Right atrium auricular region (tissue), 2 donors: ENCODE measurements around the gene MAP1A. TPM values are rescaled to one million over a fixed set of nuclear protein-coding genes. Genes with fewer than 3 reads are reported as not detected.
A peak's percentile ranks its signal among the peaks of the same experiment; 100 is the strongest.

Source experiments
- DNase-seq: peaks from one replicate; pipeline ENCODE4 v3.0.0-alpha.2; 2019; ENCODE audit warnings: low spot score
- H3K27ac ChIP-seq, 2 donors: fragments of 200-600 bp; sonication (generic); 1 replicate in 1 of 2; 2 replicates in 1 of 2; pipeline ENCODE4 v1.5.1; 2016 to 2019
- H3K27me3 ChIP-seq, 2 donors: fragments of 200-600 bp; sonication (generic); one replicate each; pipeline versions ENCODE4 v1.5.1 to v1.6.0; 2017 to 2019
- H3K36me3 ChIP-seq: fragments of 200-600 bp; sonication (generic); one replicate; pipeline ENCODE4 v1.5.1; 2016
- H3K4me1 ChIP-seq, 2 donors: fragments of 200-600 bp; sonication (generic); one replicate each; pipeline versions ENCODE4 v1.5.1 to v1.6.0; 2017 to 2019
- H3K4me3 ChIP-seq, 2 donors: fragments of 200-600 bp; sonication (generic); 1 replicate in 1 of 2; 2 replicates in 1 of 2; pipeline ENCODE4 v1.5.1; 2017 to 2019; ENCODE audit warnings: mild to moderate bottlenecking in 1 of 2, moderate library complexity in 1 of 2
- H3K9me3 ChIP-seq, 2 donors: fragments of 200-600 bp; sonication (generic); one replicate each; pipeline ENCODE4 v1.5.1; 2019
- total RNA-seq, 2 donors: library from RNA; depleted of rRNA; stranded (reverse); fragments of >200 nt; gene quantifications; one replicate each; pipeline ENCODE4 v1.1.0, GENCODE V29; 2016
- TF ChIP-seq, protein P1 (sequence below), 2 donors: fragments of 200-600 bp; sonication (generic); IDR thresholded peaks; one replicate each; pipeline ENCODE4 v1.5.1; 2019; ENCODE audit warnings: antibody characterized with exemption in 2 of 2

MAP1A gene
- total RNA-seq, 2 donors from 2014 or later, result 39.3 to 52.7 TPM

DNA sequence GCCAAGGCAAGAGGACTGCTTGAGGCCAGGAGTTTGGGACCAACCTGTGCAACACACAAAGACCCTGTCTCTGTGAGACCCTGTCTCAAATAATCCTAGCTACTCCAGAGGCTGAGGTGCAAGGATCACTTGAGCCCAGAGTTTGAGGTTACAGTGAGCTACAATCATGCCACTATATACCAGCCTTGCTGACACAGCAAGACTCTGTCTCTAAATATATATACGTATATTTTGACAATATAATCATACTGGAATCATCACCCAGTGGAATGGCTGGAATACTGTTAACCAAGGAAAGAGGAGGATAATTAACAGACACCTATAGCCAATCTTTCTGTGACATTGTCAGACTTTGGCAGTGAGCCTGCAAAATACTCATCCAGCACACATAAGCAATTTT is 9.0 kb upstream of the MAP1A start:
- Histone ChIP-seq H3K27ac (peak overlapping the region; percentile 89 to 91), H3K36me3 (no peaks in the 10 kb centered on the region), H3K27me3 (no peaks in the 10 kb centered on the region), H3K4me1 (peaks cover 0 to 30% of the 10 kb centered on the region in 2 donors), H3K4me3 (no peak overlapping the region), H3K9me3 (no peaks in the 10 kb centered on the region)
- TF ChIP-seq, protein P1, sequence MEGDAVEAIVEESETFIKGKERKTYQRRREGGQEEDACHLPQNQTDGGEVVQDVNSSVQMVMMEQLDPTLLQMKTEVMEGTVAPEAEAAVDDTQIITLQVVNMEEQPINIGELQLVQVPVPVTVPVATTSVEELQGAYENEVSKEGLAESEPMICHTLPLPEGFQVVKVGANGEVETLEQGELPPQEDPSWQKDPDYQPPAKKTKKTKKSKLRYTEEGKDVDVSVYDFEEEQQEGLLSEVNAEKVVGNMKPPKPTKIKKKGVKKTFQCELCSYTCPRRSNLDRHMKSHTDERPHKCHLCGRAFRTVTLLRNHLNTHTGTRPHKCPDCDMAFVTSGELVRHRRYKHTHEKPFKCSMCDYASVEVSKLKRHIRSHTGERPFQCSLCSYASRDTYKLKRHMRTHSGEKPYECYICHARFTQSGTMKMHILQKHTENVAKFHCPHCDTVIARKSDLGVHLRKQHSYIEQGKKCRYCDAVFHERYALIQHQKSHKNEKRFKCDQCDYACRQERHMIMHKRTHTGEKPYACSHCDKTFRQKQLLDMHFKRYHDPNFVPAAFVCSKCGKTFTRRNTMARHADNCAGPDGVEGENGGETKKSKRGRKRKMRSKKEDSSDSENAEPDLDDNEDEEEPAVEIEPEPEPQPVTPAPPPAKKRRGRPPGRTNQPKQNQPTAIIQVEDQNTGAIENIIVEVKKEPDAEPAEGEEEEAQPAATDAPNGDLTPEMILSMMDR (IDR thresholded peaks at IDR 0.05), result no peak
- DNase-seq, result peak; percentile 13

DNA sequence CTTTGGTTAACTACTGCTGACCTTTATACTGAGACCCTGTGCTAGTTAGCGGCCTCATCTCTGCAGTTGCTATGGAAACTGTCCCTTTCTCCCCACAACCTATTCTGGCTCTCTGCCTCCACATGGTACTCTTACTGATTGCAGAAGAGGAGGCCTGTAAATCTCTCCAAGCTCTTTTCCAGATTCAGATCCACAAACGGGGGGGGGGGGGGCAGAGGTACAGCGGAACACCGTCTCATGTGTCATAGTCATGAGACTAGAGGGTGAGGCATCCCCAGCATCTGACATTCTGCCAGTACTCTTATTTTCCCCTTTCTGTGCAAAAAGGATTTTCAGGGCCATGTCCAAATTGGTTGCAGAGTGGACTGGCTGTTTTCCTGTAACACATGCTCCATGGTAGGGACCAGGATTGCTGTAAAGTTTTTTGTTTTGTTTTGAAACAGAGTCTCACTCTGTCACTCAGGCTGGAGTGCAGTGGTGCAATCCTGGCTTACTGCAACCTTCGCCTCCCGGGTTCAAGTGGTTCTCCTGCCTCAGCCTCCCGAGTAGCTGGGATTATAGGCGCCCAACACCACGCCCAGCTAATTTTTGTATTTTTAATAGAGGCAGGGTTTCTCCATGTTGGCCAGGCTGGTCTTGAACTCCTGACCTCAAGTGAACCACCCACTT is 8.3 kb upstream of the MAP1A start:
- Histone ChIP-seq H3K27me3 (no peaks in the 10 kb centered on the region), H3K36me3 (no peaks in the 10 kb centered on the region), H3K27ac (peak overlapping the region; percentile 89 to 91), H3K4me1 (peaks cover 0 to 31% of the 10 kb centered on the region in 2 donors), H3K9me3 (no peaks in the 10 kb centered on the region), H3K4me3 (peak overlapping the region in 1 of 2 donors; percentile 60)
- TF ChIP-seq, protein P1 (IDR thresholded peaks at IDR 0.05), result no peak
- peak; percentile 59 for DNase-seq

DNA sequence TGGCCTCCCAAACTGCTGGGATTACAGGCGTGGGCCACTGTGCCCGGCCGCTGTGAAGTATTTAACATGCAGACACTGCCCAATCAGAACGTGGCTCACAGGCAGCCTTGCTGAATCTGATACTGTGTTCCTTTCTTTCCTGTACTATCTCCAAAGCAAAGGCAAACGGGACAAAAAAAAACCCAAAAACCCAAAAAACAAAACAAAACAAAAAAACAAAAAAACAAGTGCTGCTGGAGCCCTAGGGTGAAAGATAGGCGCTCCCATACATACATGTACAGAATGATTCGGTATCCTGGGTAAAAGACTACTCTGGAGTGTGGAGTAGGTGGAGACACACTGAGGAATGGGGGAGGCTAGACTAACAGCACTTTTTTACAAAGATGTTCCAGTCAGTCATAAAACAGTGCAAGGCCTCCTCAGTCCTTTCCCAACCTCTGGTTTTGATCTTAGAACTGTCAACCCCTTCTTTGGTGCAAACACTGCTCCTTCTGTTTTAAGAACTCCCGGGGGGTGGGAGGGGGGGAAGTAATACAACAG is 7.7 kb upstream of the MAP1A start:
- H3K4me1 ChIP-seq, result peaks cover 0 to 37% of the 10 kb centered on the region in 2 donors
- peak overlapping the region; percentile 51 to 60 for H3K4me3 ChIP-seq
- H3K9me3 ChIP-seq, result no peaks in the 10 kb centered on the region
- H3K27me3 ChIP-seq, result no peaks in the 10 kb centered on the region
- DNase-seq, result no peak
- peak overlapping the region; percentile 89 to 91 for H3K27ac ChIP-seq
- TF ChIP-seq, protein P1 (IDR thresholded peaks at IDR 0.05), result no peak
- H3K36me3 ChIP-seq, result no peaks in the 10 kb centered on the region

DNA sequence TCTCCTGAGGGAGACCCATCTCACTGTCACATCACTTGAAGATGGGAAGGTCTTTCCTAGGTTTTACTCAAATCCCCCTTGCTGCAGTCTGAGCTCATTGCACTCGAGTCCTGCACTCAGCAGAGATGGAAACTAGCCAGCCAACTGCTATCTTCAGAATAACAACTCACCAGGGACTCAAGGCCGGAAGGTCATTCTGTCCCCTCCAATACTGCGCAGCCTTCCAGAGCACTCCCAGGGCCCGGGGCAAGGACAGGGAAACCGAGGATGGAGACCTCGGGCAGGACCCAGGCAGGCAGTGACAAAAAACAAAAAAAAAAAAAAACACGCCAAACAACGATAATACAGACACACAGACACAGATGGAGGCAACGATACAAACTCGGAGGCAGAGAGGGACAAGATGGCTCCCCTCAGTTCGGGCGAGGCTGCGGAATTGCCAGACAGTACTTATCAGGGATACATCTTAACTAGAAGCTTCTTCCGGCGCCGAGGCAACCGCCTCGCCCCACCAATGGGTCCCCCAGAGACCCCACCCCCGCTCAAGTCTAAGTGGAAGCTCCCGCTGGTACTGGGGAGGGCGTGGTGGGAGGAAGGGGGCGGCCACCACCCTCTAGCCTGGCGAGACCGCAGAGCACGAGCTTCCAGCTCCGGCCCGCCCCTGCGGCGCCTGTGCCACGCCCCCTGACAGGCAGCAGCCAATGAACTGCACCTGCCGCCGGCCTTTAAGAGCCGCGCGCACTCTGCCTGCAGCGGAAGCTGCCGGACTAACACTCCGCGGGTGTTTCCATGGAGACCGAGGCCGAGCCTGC is 7.0 kb upstream of the MAP1A start:
- H3K4me1 ChIP-seq, result peaks cover 0 to 42% of the 10 kb centered on the region in 2 donors
- peak; percentile 99 for DNase-seq
- H3K36me3 ChIP-seq, result no peaks in the 10 kb centered on the region
- peak overlapping the region; percentile 89 to 91 for H3K27ac ChIP-seq
- TF ChIP-seq, protein P1 (IDR thresholded peaks at IDR 0.05), result peak; percentile 33 to 61
- peak overlapping the region; percentile 51 to 60 for H3K4me3 ChIP-seq
- H3K9me3 ChIP-seq, result no peaks in the 10 kb centered on the region
- no peaks in the 10 kb centered on the region for H3K27me3 ChIP-seq

DNA sequence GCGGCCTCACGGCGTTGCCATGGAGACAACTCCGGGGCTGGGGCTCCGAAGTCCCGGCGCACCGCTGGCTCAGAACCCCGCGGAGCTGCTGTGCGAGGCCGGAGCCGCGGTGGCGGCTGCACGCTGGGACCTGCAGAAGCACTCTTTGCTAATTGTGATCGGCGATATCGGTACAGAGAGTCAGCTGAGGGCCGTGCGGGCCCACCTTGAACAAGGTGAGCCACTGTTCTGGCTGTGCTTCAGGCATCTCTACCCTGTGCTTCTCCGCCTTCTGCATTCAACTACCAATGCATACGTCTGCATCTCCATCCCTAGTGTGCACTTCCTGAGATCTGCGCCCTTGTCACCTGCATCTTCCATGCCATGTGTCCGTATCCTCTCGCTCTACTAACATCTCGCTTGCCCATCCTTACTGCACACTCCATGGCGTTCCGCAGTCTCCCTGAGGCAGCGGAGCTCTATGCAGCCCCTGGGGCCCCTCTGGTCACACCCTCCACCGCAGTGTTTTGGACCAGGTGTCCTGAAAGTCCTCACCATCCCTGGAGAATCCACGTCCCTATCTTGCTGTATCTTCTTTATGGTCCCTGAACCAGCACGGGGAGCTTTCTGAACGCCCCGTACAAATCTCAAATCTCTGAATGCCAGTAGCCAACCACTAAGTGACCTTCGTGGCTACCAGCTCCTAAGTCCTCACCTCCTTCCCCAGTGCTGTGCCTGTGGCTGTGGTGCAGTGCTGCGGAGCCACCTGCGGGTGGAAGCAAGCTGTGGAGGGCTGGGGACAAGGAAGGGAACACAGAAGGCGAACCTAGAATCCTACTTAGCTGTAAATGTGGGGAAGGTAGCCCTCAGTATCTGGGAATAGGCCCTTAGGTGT is 6.2 kb upstream of the MAP1A start:
- TF ChIP-seq, protein P1 (IDR thresholded peaks at IDR 0.05), result peak in 1 of 2 donors; percentile 26
- DNase-seq, result peak; percentile 55
- Histone ChIP-seq H3K4me1 (peaks cover 0 to 51% of the 10 kb centered on the region in 2 donors), H3K27me3 (no peaks in the 10 kb centered on the region), H3K36me3 (no peaks in the 10 kb centered on the region), H3K27ac (peak overlapping the region; percentile 89 to 91), H3K4me3 (peak overlapping the region; percentile 51 to 60), H3K9me3 (no peaks in the 10 kb centered on the region)
